ENCODE data around the gene LRRC2.

GRCh38 chr3:46508850-46509591 is 57.1 kb downstream of the LRRC2 start:
- no peak for TF ChIP-seq CTCF (IDR thresholded peaks at IDR 0.05 in 8 of 11, conservative IDR thresholded peaks at IDR 0.05 in 3 of 11)
- TF ChIP-seq POLR2AphosphoS5 (IDR thresholded peaks at IDR 0.05), result no peak
